Fibroblast of lung (primary cell): Measurements from ENCODE around the gene CDKL5. TPM values are rescaled to one million over a fixed set of nuclear protein-coding genes. Genes with fewer than 3 reads are reported as not detected.

Experiments
- DNase-seq, 2 donors: peaks; one replicate each; pipeline versions ENCODE4 v3.0.0 to v3.0.0-alpha.2; 2010; ENCODE audit warnings: low read depth in 2 of 2
- H2AFZ ChIP-seq: 2 replicates; pipeline ENCODE4 v1.5.1; 2012; ENCODE audit warnings: low read length, control low read depth, inconsistent platforms
- H3K27ac ChIP-seq: 2 replicates; pipeline ENCODE4 v1.5.1; 2011; ENCODE audit warnings: low read length, control low read depth; ENCODE audit not compliant: insufficient read depth
- H3K27me3 ChIP-seq: 2 replicates; pipeline ENCODE4 v1.5.1; 2011; ENCODE audit warnings: mild to moderate bottlenecking, low read length; ENCODE audit not compliant: control insufficient read depth, insufficient read depth
- H3K36me3 ChIP-seq: 2 replicates; pipeline ENCODE4 v1.5.1; 2011; ENCODE audit warnings: low read length; ENCODE audit not compliant: control insufficient read depth, insufficient read depth
- H3K4me1 ChIP-seq: 2 replicates; pipeline ENCODE4 v1.5.1; 2011; ENCODE audit warnings: low read length; ENCODE audit not compliant: control insufficient read depth, insufficient read depth; ENCODE audit errors: extremely low read depth
- H3K4me2 ChIP-seq: 2 replicates; pipeline ENCODE4 v1.5.1; 2011; ENCODE audit warnings: low read length, control low read depth; ENCODE audit not compliant: insufficient read depth; ENCODE audit errors: extremely low read depth
- H3K4me3 ChIP-seq, 4 experiments: fragments of 200-600 bp in 1 of 4; sonication (generic) in 1 of 4; replicated peaks in 1 of 4; 2 replicates each; pipeline ENCODE4 v1.5.1; 2011 to 2016; ENCODE audit warnings: low read length in 4 of 4, low read depth in 3 of 4, mild to moderate bottlenecking in 3 of 4, control low read depth in 2 of 4, inconsistent platforms in 1 of 4, mixed read lengths in 1 of 4; ENCODE audit not compliant: insufficient read depth in 1 of 4; ENCODE audit errors: control extremely low read depth in 1 of 4
- H3K79me2 ChIP-seq: 2 replicates; pipeline ENCODE4 v1.5.1; 2012; ENCODE audit warnings: mild to moderate bottlenecking, low read length, inconsistent platforms; ENCODE audit not compliant: control insufficient read depth, insufficient read depth
- H3K9ac ChIP-seq: 2 replicates; pipeline ENCODE4 v1.5.1; 2011; ENCODE audit warnings: mild to moderate bottlenecking, low read length, control low read depth; ENCODE audit not compliant: insufficient read depth
- H3K9me3 ChIP-seq: 2 replicates; pipeline ENCODE4 v1.5.1; 2012; ENCODE audit warnings: low read depth, low read length; ENCODE audit not compliant: control insufficient read depth, insufficient read depth
- H4K20me1 ChIP-seq: 2 replicates; pipeline ENCODE4 v1.5.1; 2011; ENCODE audit warnings: low read length; ENCODE audit not compliant: control insufficient read depth, insufficient read depth; ENCODE audit errors: extremely low read depth
- EZH2 ChIP-seq: IDR thresholded peaks from 2 replicates; pipeline ENCODE4 v1.5.1; 2012; ENCODE audit warnings: low read length, control low read depth, mild to moderate bottlenecking; ENCODE audit errors: missing control alignments
- polyA plus RNA-seq, 2 donors: library from polyadenylated mRNA; depleted of rRNA in 1 of 2; stranded (reverse) in 1 of 2; unstranded in 1 of 2; fragments of >200 nt; gene quantifications; 2 replicates each; pipeline ENCODE4 v1.2.1, GENCODE V29; 2011 to 2012; ENCODE audit warnings: missing spikeins in 1 of 2
- total RNA-seq: library from RNA; depleted of rRNA; stranded (reverse); fragments of >200 nt; gene quantifications from 2 replicates; pipeline ENCODE4 v1.2.1, GENCODE V29; 2014
- TF ChIP-seq, protein P1 (sequence below), 2 donors: IDR thresholded peaks in 1 of 2; conservative IDR thresholded peaks in 1 of 2; 1 replicate in 1 of 2; 2 replicates in 1 of 2; pipeline ENCODE4 v1.5.1; 2011 to 2012; ENCODE audit warnings: low read length in 2 of 2, control low read depth in 1 of 2, inconsistent platforms in 1 of 2, low read depth in 1 of 2, mild to moderate bottlenecking in 1 of 2

Gene CDKL5
- total and polyA plus RNA-seq, 2 donors (not counting 1 experiment from before 2014, with no cell fraction given) = 5.0 to 6.6 TPM

DNA sequence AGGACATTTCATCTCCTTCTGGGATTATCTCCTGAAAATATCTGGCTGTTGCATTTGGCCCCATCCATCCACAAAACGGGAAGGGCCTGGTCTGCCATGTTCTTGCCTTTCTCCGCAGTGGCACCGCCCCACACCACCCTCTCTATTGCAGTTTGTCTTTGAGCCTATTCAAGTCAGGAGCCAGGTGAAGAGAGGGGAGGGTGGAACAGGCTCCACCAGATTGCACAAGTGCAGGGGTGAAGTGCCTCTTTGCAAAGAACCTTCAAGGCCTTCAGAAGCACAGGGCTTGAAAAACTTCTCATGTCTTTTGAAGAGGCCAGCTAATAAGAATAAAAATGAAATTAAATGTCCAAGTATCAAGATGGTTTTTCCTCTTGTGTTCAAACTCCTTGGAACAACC is 217.8 kb downstream of the CDKL5 start:
- no peak overlapping the region for H3K4me3 ChIP-seq
- no peak overlapping the region for H2AFZ ChIP-seq
- H3K36me3 ChIP-seq = no peaks in the 10 kb centered on the region
- TF ChIP-seq, protein P1, sequence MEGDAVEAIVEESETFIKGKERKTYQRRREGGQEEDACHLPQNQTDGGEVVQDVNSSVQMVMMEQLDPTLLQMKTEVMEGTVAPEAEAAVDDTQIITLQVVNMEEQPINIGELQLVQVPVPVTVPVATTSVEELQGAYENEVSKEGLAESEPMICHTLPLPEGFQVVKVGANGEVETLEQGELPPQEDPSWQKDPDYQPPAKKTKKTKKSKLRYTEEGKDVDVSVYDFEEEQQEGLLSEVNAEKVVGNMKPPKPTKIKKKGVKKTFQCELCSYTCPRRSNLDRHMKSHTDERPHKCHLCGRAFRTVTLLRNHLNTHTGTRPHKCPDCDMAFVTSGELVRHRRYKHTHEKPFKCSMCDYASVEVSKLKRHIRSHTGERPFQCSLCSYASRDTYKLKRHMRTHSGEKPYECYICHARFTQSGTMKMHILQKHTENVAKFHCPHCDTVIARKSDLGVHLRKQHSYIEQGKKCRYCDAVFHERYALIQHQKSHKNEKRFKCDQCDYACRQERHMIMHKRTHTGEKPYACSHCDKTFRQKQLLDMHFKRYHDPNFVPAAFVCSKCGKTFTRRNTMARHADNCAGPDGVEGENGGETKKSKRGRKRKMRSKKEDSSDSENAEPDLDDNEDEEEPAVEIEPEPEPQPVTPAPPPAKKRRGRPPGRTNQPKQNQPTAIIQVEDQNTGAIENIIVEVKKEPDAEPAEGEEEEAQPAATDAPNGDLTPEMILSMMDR (conservative IDR thresholded peaks at IDR 0.05 in 1 of 2, IDR thresholded peaks at IDR 0.05 in 1 of 2; ENCODE audit: low read depth in 1 of 2, low read length in 2 of 2) = no peak
- no peak for TF ChIP-seq EZH2
- H3K27me3 ChIP-seq = no peaks in the 10 kb centered on the region
- H3K9ac ChIP-seq = no peak overlapping the region
- DNase-seq = no peak
- H3K27ac ChIP-seq = no peak overlapping the region
- no peak overlapping the region for H3K4me2 ChIP-seq
- no peaks in the 10 kb centered on the region for H4K20me1 ChIP-seq
- no peaks in the 10 kb centered on the region for H3K79me2 ChIP-seq
- no peaks in the 10 kb centered on the region for H3K9me3 ChIP-seq
- no peaks in the 10 kb centered on the region for H3K4me1 ChIP-seq

DNA sequence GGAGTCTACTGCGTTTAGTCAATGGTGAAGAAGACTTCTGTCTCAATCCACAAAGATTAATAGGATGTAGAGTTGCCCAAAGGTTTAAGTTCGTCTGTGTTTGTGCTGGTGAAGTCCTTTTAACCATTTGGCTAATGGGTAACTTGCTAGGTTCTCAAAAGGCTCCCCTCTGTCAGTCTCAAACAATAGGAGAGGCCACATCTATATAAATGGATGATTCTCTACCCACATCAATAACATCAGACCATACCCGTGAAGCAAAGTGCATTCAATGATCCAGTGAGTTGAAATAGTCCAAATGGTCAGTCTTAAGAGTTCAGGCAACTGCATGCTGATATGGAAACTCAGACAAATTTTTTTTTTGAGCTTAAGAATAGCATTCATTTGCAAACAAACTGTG is 218.4 kb downstream of the CDKL5 start:
- Histone ChIP-seq H3K79me2 (no peaks in the 10 kb centered on the region), H2AFZ (no peak overlapping the region), H3K4me1 (no peaks in the 10 kb centered on the region), H3K4me2 (no peak overlapping the region), H3K36me3 (no peaks in the 10 kb centered on the region), H3K27ac (no peak overlapping the region), H3K27me3 (no peaks in the 10 kb centered on the region), H3K9ac (no peak overlapping the region), H3K9me3 (no peaks in the 10 kb centered on the region), H3K4me3 (no peak overlapping the region), H4K20me1 (no peaks in the 10 kb centered on the region)
- DNase-seq = no peak
- TF ChIP-seq EZH2 = no peak
- TF ChIP-seq, protein P1 (conservative IDR thresholded peaks at IDR 0.05 in 1 of 2, IDR thresholded peaks at IDR 0.05 in 1 of 2; ENCODE audit: low read depth in 1 of 2, low read length in 2 of 2) = no peak

DNA sequence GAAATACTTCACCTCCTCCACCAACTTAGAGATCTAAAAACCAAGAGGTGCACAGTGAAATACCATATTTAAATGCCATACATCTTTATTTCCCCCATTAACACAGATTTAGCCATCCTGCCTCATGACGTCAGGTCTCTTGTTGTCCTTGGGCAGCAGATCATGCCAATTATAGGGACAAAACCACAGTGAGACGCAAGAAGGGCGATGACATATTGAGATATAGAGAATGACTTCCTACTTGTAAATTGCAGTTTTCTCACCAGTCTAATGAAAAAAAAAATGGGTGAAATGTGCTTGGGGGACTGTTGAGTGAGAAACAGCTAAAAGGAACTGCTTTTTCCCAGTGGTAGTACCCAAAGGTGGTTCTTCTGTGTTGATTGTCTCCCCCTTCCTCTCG is 222.2 kb downstream of the CDKL5 start:
- H3K4me3 ChIP-seq = no peak overlapping the region
- no peak overlapping the region for H3K9ac ChIP-seq
- H4K20me1 ChIP-seq = no peaks in the 10 kb centered on the region
- H2AFZ ChIP-seq = no peak overlapping the region
- no peak overlapping the region for H3K27ac ChIP-seq
- H3K4me2 ChIP-seq = no peak overlapping the region
- DNase-seq = no peak
- no peaks in the 10 kb centered on the region for H3K27me3 ChIP-seq
- H3K9me3 ChIP-seq = no peaks in the 10 kb centered on the region
- H3K36me3 ChIP-seq = no peaks in the 10 kb centered on the region
- H3K4me1 ChIP-seq = no peaks in the 10 kb centered on the region
- H3K79me2 ChIP-seq = no peaks in the 10 kb centered on the region
- TF ChIP-seq, protein P1 (conservative IDR thresholded peaks at IDR 0.05 in 1 of 2, IDR thresholded peaks at IDR 0.05 in 1 of 2; ENCODE audit: low read depth in 1 of 2, low read length in 2 of 2) = no peak
- TF ChIP-seq EZH2 = no peak
